ENCODE results near the gene CDH23. TPM values are rescaled to one million over a fixed set of nuclear protein-coding genes. Genes with fewer than 3 reads are reported as not detected.

The CDH23 gene
- total and polyA plus RNA-seq, 2 of the 8 experiments (the other 6 are each of a cell fraction or from before 2014, with no cell fraction given), result 1.9 to 4.9 TPM

GRCh38 chr10:71600849-71601248 is 204.1 kb downstream of the CDH23 start:
- no peak overlapping the region for H2AFZ ChIP-seq (ENCODE audit: low read length)
- CTCF ChIA-PET (ENCODE audit: partially characterized antibody), result interaction anchor here (0.6 to 1.2 kb wide), 4 partner anchors 8 to 407 kb away, joined by 3 to 4 read pairs (median 3); no protein-coding TSS in a partner anchor
- WGBS, 2 experiments (ENCODE audit: extremely low coverage in 1 of 2, insufficient coverage in 1 of 2, insufficient read length in 1 of 2, insufficient replicate concordance in 2 of 2, low coverage in 1 of 2, low lambda C conversion rate in 2 of 2, missing lambda C conversion rate in 1 of 2), result 90% methylated on average over 2 of the region's 2 CpGs; no CpG with 5 or more reads in 1 of the 2 experiments
- H2BK5ac ChIP-seq (ENCODE audit: low read depth, low read length), result no peak overlapping the region
- H3K4me3 ChIP-seq (ENCODE audit: extremely low read depth in 1 of 4, insufficient read depth in 2 of 4, low read depth in 3 of 4, low read length in 4 of 4), result no peak overlapping the region
- H3K9me3 ChIP-seq (ENCODE audit: insufficient read depth in 2 of 2, low read depth in 1 of 2, low read length in 1 of 2), result no peaks in the 10 kb centered on the region
- FAIRE-seq, result no peak
- H4K5ac ChIP-seq (ENCODE audit: insufficient read length, low read depth, low read length), result no peak overlapping the region
- H3K27ac ChIP-seq (ENCODE audit: low read depth, low read length), result no peak overlapping the region
- no peak overlapping the region for H4K8ac ChIP-seq (ENCODE audit: extremely low read depth, insufficient read depth, low read length)
- no peak overlapping the region for H3K4me2 ChIP-seq (ENCODE audit: insufficient read depth in 1 of 2, low read depth in 2 of 2, low read length in 2 of 2)
- no peaks in the 10 kb centered on the region for H3K36me3 ChIP-seq (ENCODE audit: control insufficient read depth in 2 of 4, insufficient read depth in 4 of 4, low read length in 3 of 4)
- H4K91ac ChIP-seq (replicated peaks; ENCODE audit: insufficient read length, low read length), result no peak overlapping the region
- H3K79me2 ChIP-seq (ENCODE audit: control insufficient read depth in 1 of 2, insufficient read depth in 2 of 2, low read length in 2 of 2), result no peaks in the 10 kb centered on the region
- DNase-seq (ENCODE audit: low read depth in 1 of 2, low spot score in 2 of 2), result no peak
- no peak overlapping the region for H3K4ac ChIP-seq (replicated peaks; ENCODE audit: insufficient read length, low read depth, low read length)
- H4K20me1 ChIP-seq (replicated peaks in 1 of 2; ENCODE audit: control insufficient read depth in 1 of 2, insufficient read depth in 2 of 2, low read length in 2 of 2), result no peaks in the 10 kb centered on the region
- H2BK15ac ChIP-seq (ENCODE audit: low read length), result no peak overlapping the region
- no peak overlapping the region for H3K14ac ChIP-seq (ENCODE audit: insufficient read length)
- no peak overlapping the region for H3K23ac ChIP-seq (ENCODE audit: insufficient read length)
- H3K18ac ChIP-seq (ENCODE audit: extremely low read depth, low read length), result no peak overlapping the region
- H2BK120ac ChIP-seq (replicated peaks; ENCODE audit: low read depth, low read length), result no peak overlapping the region
- POLR2A ChIA-PET (ENCODE audit: partially characterized antibody), result no interaction called here
- no peak overlapping the region for H3K9ac ChIP-seq (replicated peaks in 1 of 4; ENCODE audit: extremely low read depth in 1 of 4, low read depth in 3 of 4, low read length in 3 of 4)
- no peak overlapping the region for H2BK20ac ChIP-seq (ENCODE audit: low read length)
- H2BK12ac ChIP-seq (ENCODE audit: low read depth, low read length), result no peak overlapping the region
- no peaks in the 10 kb centered on the region for H3K4me1 ChIP-seq (replicated peaks in 1 of 4; ENCODE audit: control insufficient read depth in 3 of 4, insufficient read depth in 4 of 4, low read length in 3 of 4)
- H2AK5ac ChIP-seq (ENCODE audit: low read depth, low read length), result no peak overlapping the region
- H3K23me2 ChIP-seq (ENCODE audit: low read depth, low read length), result no peaks in the 10 kb centered on the region; the same call in 1 of the 2 replicates
- H3K56ac ChIP-seq (replicated peaks; ENCODE audit: insufficient read length, low read depth, low read length), result no peak overlapping the region
- H3K79me1 ChIP-seq (ENCODE audit: low read depth, low read length), result no peaks in the 10 kb centered on the region
- no peaks in the 10 kb centered on the region for H3K27me3 ChIP-seq (replicated peaks in 1 of 4; ENCODE audit: control insufficient read depth in 3 of 4, extremely low read depth in 1 of 4, insufficient read depth in 3 of 4, low read length in 3 of 4)
